IMR-90 (cell line): ENCODE results near the gene NAGS. TPM values are rescaled to one million over a fixed set of nuclear protein-coding genes. Genes with fewer than 3 reads are reported as not detected.

Source experiments
- ATAC-seq: fragments of 200-7000 bp; cut with Tn5 transposase; 2 replicates; pipeline ENCODE4 v1.9.1; 2020; ENCODE audit warnings: low read depth, mild to moderate bottlenecking, moderate library complexity
- BruUV-seq: library from RNA; stranded (reverse); fragments of 400-500 nt; replicated peaks from 2 replicates; lab custom pipeline; 2021; lab: Mats Ljungman, UMichigan
- CTCF ChIA-PET: fragments of 300-600 bp; formaldehyde crosslinking; extraction: SDS; loops from one replicate; lab custom pipeline; 2021; ENCODE audit warnings: antibody characterized with exemption; lab: Yijun Ruan, JAX
- POLR2A ChIA-PET: fragments of 300-600 bp; sonication (Branson Sonifier 250); formaldehyde crosslinking; loops from one replicate; lab custom pipeline; 2022; ENCODE audit warnings: antibody characterized with exemption; ENCODE audit not compliant: unreplicated experiment; lab: Charles Lee
- DNase-seq: peaks from one replicate; pipeline ENCODE4 v3.0.0; 2013
- H2AFZ ChIP-seq: replicated peaks from 2 replicates; pipeline ENCODE3; 2013; ENCODE audit warnings: low read length, mild to moderate bottlenecking; ENCODE audit not compliant: poor library complexity
- H2AK5ac ChIP-seq: 2 replicates; pipeline ENCODE4 v1.6.1; 2013; ENCODE audit warnings: low read depth, low read length, inconsistent platforms
- H2AK9ac ChIP-seq: replicated peaks from 2 replicates; pipeline ENCODE3; 2013; ENCODE audit warnings: mild to moderate bottlenecking, low read depth, low read length, moderate library complexity; ENCODE audit not compliant: poor library complexity
- H2BK120ac ChIP-seq: 2 replicates; pipeline ENCODE4 v1.6.1; 2013; ENCODE audit warnings: low read depth, low read length, inconsistent platforms
- H2BK15ac ChIP-seq: 3 replicates; pipeline ENCODE4 v1.6.1; 2013; ENCODE audit warnings: low read depth, low read length, inconsistent platforms
- H2BK20ac ChIP-seq: 2 replicates; pipeline ENCODE4 v1.6.1; 2013; ENCODE audit warnings: low read depth, mild to moderate bottlenecking, inconsistent platforms, low read length, moderate library complexity
- H2BK5ac ChIP-seq: 2 replicates; pipeline ENCODE4 v1.6.1; 2013; ENCODE audit warnings: mild to moderate bottlenecking, low read depth, low read length, inconsistent platforms; ENCODE audit not compliant: poor library complexity, severe bottlenecking
- H3K14ac ChIP-seq: replicated peaks from 2 replicates; pipeline ENCODE4 v1.6.1; 2013; ENCODE audit warnings: low read depth, low read length, inconsistent platforms
- H3K18ac ChIP-seq: 2 replicates; pipeline ENCODE4 v1.6.1; 2013; ENCODE audit warnings: low read depth, low read length, control low read depth
- H3K23ac ChIP-seq: 2 replicates; pipeline ENCODE4 v1.6.1; 2013; ENCODE audit warnings: low read depth, low read length, inconsistent platforms
- H3K27ac ChIP-seq: 2 replicates; pipeline ENCODE4 v1.5.1; 2013; ENCODE audit warnings: mild to moderate bottlenecking, control low read depth, low read length; ENCODE audit not compliant: insufficient read depth
- H3K27me3 ChIP-seq: 2 replicates; pipeline ENCODE4 v1.6.1; 2013; ENCODE audit warnings: low read length; ENCODE audit not compliant: control insufficient read depth, insufficient read depth
- H3K36me3 ChIP-seq: 2 replicates; pipeline ENCODE4 v1.6.1; 2013; ENCODE audit warnings: low read length, mixed read lengths; ENCODE audit not compliant: control insufficient read depth, insufficient read depth
- H3K4ac ChIP-seq: 2 replicates; pipeline ENCODE4 v1.6.1; 2013; ENCODE audit warnings: low read depth, low read length, inconsistent platforms
- H3K4me1 ChIP-seq: 2 replicates; pipeline ENCODE4 v1.6.1; 2013; ENCODE audit warnings: low read length, mixed read lengths; ENCODE audit not compliant: control insufficient read depth, insufficient read depth
- H3K4me2 ChIP-seq: 2 replicates; pipeline ENCODE4 v1.6.1; 2013; ENCODE audit warnings: low read depth, mild to moderate bottlenecking, control low read depth, low read length, moderate library complexity
- H3K4me3 ChIP-seq: 2 replicates; pipeline ENCODE4 v1.5.1; 2013; ENCODE audit warnings: low read depth, mild to moderate bottlenecking, control low read depth, low read length, moderate library complexity; ENCODE audit not compliant: insufficient read depth
- H3K56ac ChIP-seq: 2 replicates; pipeline ENCODE4 v1.6.1; 2013; ENCODE audit warnings: low read length, inconsistent platforms; ENCODE audit not compliant: insufficient read depth; ENCODE audit errors: extremely low read depth
- H3K79me1 ChIP-seq, 2 experiments: 2 replicates each; pipeline ENCODE4 v1.6.1; 2013; ENCODE audit warnings: low read length in 2 of 2, inconsistent platforms in 1 of 2, low read depth in 1 of 2
- H3K9ac ChIP-seq: 2 replicates; pipeline ENCODE4 v1.6.1; 2013; ENCODE audit warnings: low read depth, low read length, control low read depth
- H3K9me1 ChIP-seq: 2 replicates; pipeline ENCODE4 v1.6.1; 2013; ENCODE audit warnings: low read length, inconsistent platforms; ENCODE audit not compliant: insufficient read depth
- H3K9me3 ChIP-seq: 2 replicates; pipeline ENCODE4 v1.6.1; 2013; ENCODE audit warnings: low read length; ENCODE audit not compliant: control insufficient read depth, insufficient read depth
- H4K20me1 ChIP-seq: 2 replicates; pipeline ENCODE4 v1.6.1; 2013; ENCODE audit warnings: low read length, inconsistent platforms; ENCODE audit not compliant: insufficient read depth
- H4K5ac ChIP-seq: 2 replicates; pipeline ENCODE4 v1.6.1; 2013; ENCODE audit warnings: mild to moderate bottlenecking, low read depth, low read length, control low read depth
- H4K8ac ChIP-seq, 2 experiments: 2 replicates each; pipeline ENCODE4 v1.6.1; 2013; ENCODE audit warnings: low read depth in 2 of 2, low read length in 2 of 2, control low read depth in 1 of 2, inconsistent platforms in 1 of 2
- H4K91ac ChIP-seq: 2 replicates; pipeline ENCODE4 v1.6.1; 2013; ENCODE audit warnings: low read depth, low read length, inconsistent platforms; ENCODE audit not compliant: insufficient read depth
- BHLHE40 ChIP-seq: fragments of 150-350 bp; IDR thresholded peaks from 2 replicates; pipeline ENCODE4 v1.6.1; 2016; ENCODE audit warnings: mild to moderate bottlenecking, low read depth, low read length
- CEBPB ChIP-seq: IDR thresholded peaks from 2 replicates; pipeline ENCODE4 v1.6.1; 2012; ENCODE audit warnings: low read depth, low read length, improper control_type of control experiment
- CHD1 ChIP-seq: IDR thresholded peaks from 2 replicates; pipeline ENCODE4 v1.6.1; 2012; ENCODE audit warnings: low read depth, low read length, improper control_type of control experiment
- FOS ChIP-seq: fragments of 150-350 bp; IDR thresholded peaks from 2 replicates; pipeline ENCODE4 v1.6.1; 2016; ENCODE audit warnings: low read depth, low read length
- MAFK ChIP-seq: IDR thresholded peaks from 2 replicates; pipeline ENCODE4 v1.6.1; 2012; ENCODE audit warnings: low read depth, low read length, improper control_type of control experiment
- MAZ ChIP-seq: IDR thresholded peaks from 2 replicates; pipeline ENCODE4 v1.6.1; 2012; ENCODE audit warnings: low read depth, mild to moderate bottlenecking, low read length, improper control_type of control experiment, moderate library complexity, borderline replicate concordance
- MXI1 ChIP-seq: IDR thresholded peaks from 2 replicates; pipeline ENCODE4 v1.6.1; 2012; ENCODE audit warnings: low read depth, mild to moderate bottlenecking, low read length, moderate library complexity, borderline replicate concordance
- NFE2L2 ChIP-seq: fragments of 150-350 bp; IDR thresholded peaks from 2 replicates; pipeline ENCODE4 v1.6.1; 2016; ENCODE audit warnings: low read depth, mild to moderate bottlenecking, low read length
- POLR2A ChIP-seq: IDR thresholded peaks from 2 replicates; pipeline ENCODE4 v1.6.1; 2012; ENCODE audit warnings: mild to moderate bottlenecking, low read depth, low read length
- RAD21 ChIP-seq: IDR thresholded peaks from 2 replicates; pipeline ENCODE4 v1.6.1; 2012; ENCODE audit warnings: low read length, improper control_type of control experiment
- RCOR1 ChIP-seq: IDR thresholded peaks from 2 replicates; pipeline ENCODE4 v1.6.1; 2012; ENCODE audit warnings: mild to moderate bottlenecking, low read length, improper control_type of control experiment; ENCODE audit not compliant: insufficient replicate concordance
- RFX5 ChIP-seq: IDR thresholded peaks from 2 replicates; pipeline ENCODE4 v1.8.0; 2012; ENCODE audit warnings: low read depth, mild to moderate bottlenecking, low read length, moderate library complexity
- SMC3 ChIP-seq: fragments of 150-350 bp; IDR thresholded peaks from 2 replicates; pipeline ENCODE4 v1.6.1; 2016; ENCODE audit warnings: low read depth, mild to moderate bottlenecking, antibody characterized with exemption, low read length, moderate library complexity
- USF2 ChIP-seq: fragments of 150-350 bp; IDR thresholded peaks from 2 replicates; pipeline ENCODE4 v1.6.1; 2017; ENCODE audit warnings: mild to moderate bottlenecking, antibody characterized with exemption, low read length, low read depth
- WGBS, 2 experiments: methylation state at CpG; one replicate each; pipeline versions ENCODE4 v1.1.5 to v1.1.7; 2013; ENCODE audit warnings: missing lambda C conversion rate in 2 of 2; ENCODE audit not compliant: insufficient read length in 1 of 2; ENCODE audit errors: extremely low coverage in 2 of 2; 5-methylcytosine and 5-hydroxymethylcytosine counted together
- dilution Hi-C: fragments of 300-500 bp; cut with HindIII; formaldehyde crosslinking; loops from one replicate; pipeline ENCODE4 v1.14.3; 2018; ENCODE audit warnings: low sequenced_read_pairs; ENCODE audit not compliant: unreplicated experiment
- in situ Hi-C: fragments of 300-500 bp; cut with MboI; formaldehyde crosslinking; loops from 3 replicates; pipeline ENCODE4 v1.14.3; 2019; ENCODE audit warnings: low sequenced_read_pairs, inconsistent platforms, mixed read lengths
- intact Hi-C: fragments of 100-400 bp; cut with micrococcal nuclease; formaldehyde crosslinking; loops from 2 replicates; pipeline ENCODE4 v1.10.0; 2022
- polyA plus RNA-seq, 3 experiments: library from polyadenylated mRNA; depleted of rRNA; stranded (reverse); fragments of >200 nt; gene quantifications; 2 replicates each; pipeline ENCODE4 v1.2.3, GENCODE V29; 2012; ENCODE audit warnings: low replicate concordance in 1 of 3
- total RNA-seq: library from RNA; depleted of rRNA; stranded (reverse); fragments of >200 nt; gene quantifications from 2 replicates; pipeline ENCODE4 v1.2.3, GENCODE V29; 2012
- TF ChIP-seq, protein P1 (sequence below): conservative IDR thresholded peaks from 2 replicates; pipeline ENCODE4 v1.5.1; 2012; ENCODE audit warnings: mild to moderate bottlenecking, low read depth, low read length, improper control_type of control experiment
- TF ChIP-seq, protein P2 (sequence below): fragments of 150-350 bp; IDR thresholded peaks from 2 replicates; pipeline ENCODE4 v1.6.1; 2016; ENCODE audit warnings: low read depth, mild to moderate bottlenecking, low read length, moderate library complexity, borderline replicate concordance

NAGS gene
- total and polyA plus RNA-seq, 2 of the 4 experiments (the other 2 are of a cell fraction) = 0.54 to 0.99 TPM

- Histone ChIP-seq H3K23ac (no peak overlapping the region), H3K9ac (no peak overlapping the region), H3K9me3 (no peaks in the 10 kb centered on the region), H2BK120ac (no peak overlapping the region), H2AK9ac (no peak overlapping the region), H3K56ac (no peak overlapping the region), H4K20me1 (peaks cover 70% of the 10 kb centered on the region), H3K27me3 (no peaks in the 10 kb centered on the region), H3K4ac (no peak overlapping the region), H3K4me1 (peaks cover 9% of the 10 kb centered on the region), H3K79me1 (peaks cover 19 to 70% of the 10 kb centered on the region in 2 experiments), H2AK5ac (no peak overlapping the region), H4K5ac (no peak overlapping the region), H2AFZ (no peak overlapping the region), H3K4me3 (no peak overlapping the region), H3K18ac (no peak overlapping the region), H2BK5ac (no peak overlapping the region), H3K14ac (no peak overlapping the region), H3K27ac (no peak overlapping the region), H2BK15ac (no peak overlapping the region), H3K9me1 (no peaks in the 10 kb centered on the region), H2BK20ac (no peak overlapping the region), H3K4me2 (no peak overlapping the region), H4K8ac (no peak overlapping the region), H3K36me3 (peaks cover 21% of the 10 kb centered on the region), H4K91ac (no peak overlapping the region)
- DNase-seq (no peak), ATAC-seq (no peak)
- CTCF ChIA-PET = no interaction called here
- intact Hi-C loops (loop anchor here (10.0 kb wide), 1 partner anchor 119 kb away; no protein-coding TSS in a partner anchor), dilution Hi-C loops (no loop called here), in situ Hi-C loops (no loop called here)
- no TSS peak for BruUV-seq
- TF ChIP-seq BHLHE40 (no peak), USF2 (no peak), RFX5 (no peak), CEBPB (no peak), FOS (no peak), POLR2A (no peak), NFE2L2 (no peak), MXI1 (no peak), MAZ (no peak), RAD21 (no peak), RCOR1 (no peak), SMC3 (no peak), MAFK (no peak), CHD1 (no peak)
- TF ChIP-seq, protein P1, sequence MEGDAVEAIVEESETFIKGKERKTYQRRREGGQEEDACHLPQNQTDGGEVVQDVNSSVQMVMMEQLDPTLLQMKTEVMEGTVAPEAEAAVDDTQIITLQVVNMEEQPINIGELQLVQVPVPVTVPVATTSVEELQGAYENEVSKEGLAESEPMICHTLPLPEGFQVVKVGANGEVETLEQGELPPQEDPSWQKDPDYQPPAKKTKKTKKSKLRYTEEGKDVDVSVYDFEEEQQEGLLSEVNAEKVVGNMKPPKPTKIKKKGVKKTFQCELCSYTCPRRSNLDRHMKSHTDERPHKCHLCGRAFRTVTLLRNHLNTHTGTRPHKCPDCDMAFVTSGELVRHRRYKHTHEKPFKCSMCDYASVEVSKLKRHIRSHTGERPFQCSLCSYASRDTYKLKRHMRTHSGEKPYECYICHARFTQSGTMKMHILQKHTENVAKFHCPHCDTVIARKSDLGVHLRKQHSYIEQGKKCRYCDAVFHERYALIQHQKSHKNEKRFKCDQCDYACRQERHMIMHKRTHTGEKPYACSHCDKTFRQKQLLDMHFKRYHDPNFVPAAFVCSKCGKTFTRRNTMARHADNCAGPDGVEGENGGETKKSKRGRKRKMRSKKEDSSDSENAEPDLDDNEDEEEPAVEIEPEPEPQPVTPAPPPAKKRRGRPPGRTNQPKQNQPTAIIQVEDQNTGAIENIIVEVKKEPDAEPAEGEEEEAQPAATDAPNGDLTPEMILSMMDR = no peak
- TF ChIP-seq, protein P2, sequence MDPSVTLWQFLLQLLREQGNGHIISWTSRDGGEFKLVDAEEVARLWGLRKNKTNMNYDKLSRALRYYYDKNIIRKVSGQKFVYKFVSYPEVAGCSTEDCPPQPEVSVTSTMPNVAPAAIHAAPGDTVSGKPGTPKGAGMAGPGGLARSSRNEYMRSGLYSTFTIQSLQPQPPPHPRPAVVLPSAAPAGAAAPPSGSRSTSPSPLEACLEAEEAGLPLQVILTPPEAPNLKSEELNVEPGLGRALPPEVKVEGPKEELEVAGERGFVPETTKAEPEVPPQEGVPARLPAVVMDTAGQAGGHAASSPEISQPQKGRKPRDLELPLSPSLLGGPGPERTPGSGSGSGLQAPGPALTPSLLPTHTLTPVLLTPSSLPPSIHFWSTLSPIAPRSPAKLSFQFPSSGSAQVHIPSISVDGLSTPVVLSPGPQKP = no peak
- POLR2A ChIA-PET = no interaction called here
- WGBS, 2 experiments = no CpG with 5 or more reads among the region's 4 CpGs
Observed at GRCh38 chr17:44045486-44045885, 41.1 kb downstream of the NAGS start.
